Adrenal gland (tissue), 5 donors: ENCODE measurements around the gene GAS5.

Experiments used
- POLR2A ChIP-seq, 2 donors: fragments of 450-650 bp; IDR thresholded peaks; one replicate each; pipeline ENCODE4 v1.6.1; 2017; ENCODE audit warnings: antibody characterized with exemption in 2 of 2, mild to moderate bottlenecking in 2 of 2, moderate library complexity in 1 of 2
- TF ChIP-seq, protein P1 (sequence below), 6 experiments: fragments of 450-650 bp in 4 of 6; fragments of 200-600 bp in 2 of 6; sonication (generic) in 1 of 6; IDR thresholded peaks; 1 replicate in 5 of 6; 2 replicates in 1 of 6; pipeline versions ENCODE4 v1.5.1 to v1.8.0; 2016 to 2021; ENCODE audit warnings: antibody characterized with exemption in 6 of 6, mild to moderate bottlenecking in 2 of 6, moderate library complexity in 1 of 6
- donor health status: DM: no; HTN: no; CAD: no.

DNA sequence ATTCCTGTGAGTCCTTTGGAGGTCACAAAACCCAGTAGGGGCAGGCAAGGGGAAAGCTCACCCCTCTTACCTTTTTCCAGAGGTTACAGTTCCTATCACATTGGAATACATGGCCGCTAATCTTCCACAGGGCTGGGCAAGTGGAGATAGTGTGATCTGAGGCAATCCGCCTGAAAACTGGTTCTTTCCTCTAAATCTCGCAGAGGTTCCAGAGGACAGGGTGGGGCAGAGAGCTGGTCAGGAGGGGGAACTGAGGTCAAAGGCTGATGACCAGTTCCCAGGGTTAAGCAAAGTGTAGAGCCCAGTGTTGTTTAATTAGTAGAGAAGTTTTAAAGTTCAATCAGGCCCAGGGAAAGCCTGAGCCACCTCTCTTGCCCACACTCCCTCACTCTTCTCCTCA is 49.4 kb upstream of the GAS5 start, which contains the start of gene SERPINC1:
- TF ChIP-seq, protein P1, sequence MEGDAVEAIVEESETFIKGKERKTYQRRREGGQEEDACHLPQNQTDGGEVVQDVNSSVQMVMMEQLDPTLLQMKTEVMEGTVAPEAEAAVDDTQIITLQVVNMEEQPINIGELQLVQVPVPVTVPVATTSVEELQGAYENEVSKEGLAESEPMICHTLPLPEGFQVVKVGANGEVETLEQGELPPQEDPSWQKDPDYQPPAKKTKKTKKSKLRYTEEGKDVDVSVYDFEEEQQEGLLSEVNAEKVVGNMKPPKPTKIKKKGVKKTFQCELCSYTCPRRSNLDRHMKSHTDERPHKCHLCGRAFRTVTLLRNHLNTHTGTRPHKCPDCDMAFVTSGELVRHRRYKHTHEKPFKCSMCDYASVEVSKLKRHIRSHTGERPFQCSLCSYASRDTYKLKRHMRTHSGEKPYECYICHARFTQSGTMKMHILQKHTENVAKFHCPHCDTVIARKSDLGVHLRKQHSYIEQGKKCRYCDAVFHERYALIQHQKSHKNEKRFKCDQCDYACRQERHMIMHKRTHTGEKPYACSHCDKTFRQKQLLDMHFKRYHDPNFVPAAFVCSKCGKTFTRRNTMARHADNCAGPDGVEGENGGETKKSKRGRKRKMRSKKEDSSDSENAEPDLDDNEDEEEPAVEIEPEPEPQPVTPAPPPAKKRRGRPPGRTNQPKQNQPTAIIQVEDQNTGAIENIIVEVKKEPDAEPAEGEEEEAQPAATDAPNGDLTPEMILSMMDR (IDR thresholded peaks at IDR 0.05) = no peak
- no peak for TF ChIP-seq POLR2A (IDR thresholded peaks at IDR 0.05)
